Liver (tissue), 9 donors: ENCODE results near the gene UNC13D. TPM values are rescaled to one million over a fixed set of nuclear protein-coding genes. Genes with fewer than 3 reads are reported as not detected.

Experiments
- DNase-seq: peaks from one replicate; pipeline ENCODE4 v3.0.0-alpha.2; 2017; ENCODE audit warnings: low spot score
- H3K27ac ChIP-seq, 2 donors: one replicate each; pipeline ENCODE4 v1.7.0; 2013; ENCODE audit warnings: inconsistent platforms in 2 of 2, low read length in 2 of 2, control low read depth in 1 of 2, low read depth in 1 of 2, mild to moderate bottlenecking in 1 of 2
- H3K27me3 ChIP-seq, 4 donors: one replicate each; pipeline versions ENCODE4 v1.6.1 to v1.7.0; 2013; ENCODE audit warnings: low read length in 3 of 4, inconsistent platforms in 1 of 4, mild to moderate bottlenecking in 1 of 4, moderate library complexity in 1 of 4; ENCODE audit not compliant: control insufficient read depth in 4 of 4, insufficient read depth in 4 of 4
- H3K36me3 ChIP-seq, 4 donors: one replicate each; pipeline versions ENCODE4 v1.6.1 to v1.7.0; 2013; ENCODE audit warnings: low read length in 3 of 4, mild to moderate bottlenecking in 3 of 4, low read depth in 1 of 4, moderate library complexity in 1 of 4; ENCODE audit not compliant: control insufficient read depth in 4 of 4, insufficient read depth in 3 of 4
- H3K4me1 ChIP-seq, 4 donors: one replicate each; pipeline versions ENCODE4 v1.6.1 to v1.7.0; 2013; ENCODE audit warnings: low read length in 3 of 4, mild to moderate bottlenecking in 3 of 4, moderate library complexity in 1 of 4; ENCODE audit not compliant: control insufficient read depth in 4 of 4, insufficient read depth in 4 of 4
- H3K4me3 ChIP-seq, 3 donors: one replicate each; pipeline versions ENCODE4 v1.6.1 to v1.7.0; 2013; ENCODE audit warnings: low read length in 3 of 3, control low read depth in 1 of 3, low read depth in 1 of 3, mild to moderate bottlenecking in 1 of 3
- H3K9ac ChIP-seq, 2 donors: one replicate each; pipeline ENCODE4 v1.7.0; 2013; ENCODE audit warnings: low read length in 2 of 2, mild to moderate bottlenecking in 2 of 2, moderate library complexity in 2 of 2, control low read depth in 1 of 2, low read depth in 1 of 2
- H3K9me3 ChIP-seq, 4 donors: one replicate each; pipeline versions ENCODE4 v1.6.1 to v1.7.0; 2013; ENCODE audit warnings: low read length in 3 of 4; ENCODE audit not compliant: control insufficient read depth in 4 of 4
- ATF3 ChIP-seq: IDR thresholded peaks from 2 replicates; pipeline ENCODE4 v1.6.1; 2016; ENCODE audit warnings: antibody characterized with exemption
- CTCF ChIP-seq: fragments of 150-350 bp; IDR thresholded peaks from 2 replicates; pipeline ENCODE4 v1.5.1; 2017; ENCODE audit warnings: improper control_type of control experiment, low read depth, low read length; ENCODE audit not compliant: missing input control
- EGR1 ChIP-seq, 2 donors: IDR thresholded peaks; 2 replicates each; pipeline ENCODE4 v1.6.1; 2016 to 2018; ENCODE audit warnings: antibody characterized with exemption in 2 of 2, low read depth in 2 of 2
- FOXA1 ChIP-seq: IDR thresholded peaks from 2 replicates; pipeline ENCODE4 v1.6.1; 2016; ENCODE audit warnings: antibody characterized with exemption
- FOXA2 ChIP-seq: IDR thresholded peaks from 2 replicates; pipeline ENCODE4 v1.6.1; 2016; ENCODE audit warnings: antibody characterized with exemption
- GABPA ChIP-seq, 2 donors: IDR thresholded peaks in 1 of 2; conservative IDR thresholded peaks in 1 of 2; 2 replicates each; pipeline ENCODE4 v1.6.1; 2016; ENCODE audit warnings: antibody characterized with exemption in 2 of 2, mild to moderate bottlenecking in 1 of 2, moderate library complexity in 1 of 2
- HNF4A ChIP-seq, 2 donors: conservative IDR thresholded peaks; 2 replicates each; pipeline ENCODE4 v1.6.1; 2016; ENCODE audit warnings: antibody characterized with exemption in 2 of 2, mild to moderate bottlenecking in 2 of 2
- HNF4G ChIP-seq: IDR thresholded peaks from 2 replicates; pipeline ENCODE4 v1.6.1; 2016; ENCODE audit warnings: antibody characterized with exemption
- JUND ChIP-seq, 2 donors: IDR thresholded peaks; 2 replicates each; pipeline ENCODE4 v1.6.1; 2016; ENCODE audit warnings: antibody characterized with exemption in 2 of 2
- MAX ChIP-seq: IDR thresholded peaks from 2 replicates; pipeline ENCODE4 v1.6.1; 2016; ENCODE audit warnings: antibody characterized with exemption
- NR2F2 ChIP-seq: IDR thresholded peaks from 2 replicates; pipeline ENCODE4 v1.6.1; 2016; ENCODE audit warnings: antibody characterized with exemption
- RAD21 ChIP-seq, 2 donors: IDR thresholded peaks; 2 replicates each; pipeline ENCODE4 v1.6.1; 2016; ENCODE audit warnings: antibody characterized with exemption in 2 of 2, mild to moderate bottlenecking in 2 of 2
- REST ChIP-seq: IDR thresholded peaks from 2 replicates; pipeline ENCODE4 v1.6.1; 2016; ENCODE audit warnings: antibody characterized with exemption, mild to moderate bottlenecking
- RXRA ChIP-seq, 2 donors: IDR thresholded peaks; 2 replicates each; pipeline ENCODE4 v1.6.1; 2017 to 2018; ENCODE audit warnings: antibody characterized with exemption in 2 of 2, mild to moderate bottlenecking in 1 of 2
- SP1 ChIP-seq: IDR thresholded peaks from 2 replicates; pipeline ENCODE4 v1.6.1; 2018; ENCODE audit warnings: antibody characterized with exemption, mild to moderate bottlenecking
- TAF1 ChIP-seq: conservative IDR thresholded peaks from 2 replicates; pipeline ENCODE4 v1.6.1; 2016; ENCODE audit warnings: antibody characterized with exemption, mild to moderate bottlenecking
- YY1 ChIP-seq: IDR thresholded peaks from 2 replicates; pipeline ENCODE4 v1.6.1; 2016; ENCODE audit warnings: antibody characterized with exemption, mild to moderate bottlenecking
- ZBTB33 ChIP-seq: IDR thresholded peaks from 2 replicates; pipeline ENCODE4 v1.6.1; 2016; ENCODE audit warnings: antibody characterized with exemption
- WGBS: extraction: QIAGEN DNeasy Blood & Tissue Kit; methylation state at CpG from one replicate; pipeline ENCODE4 v1.1.7; 2013; 5-methylcytosine and 5-hydroxymethylcytosine counted together
- polyA plus RNA-seq, 2 donors: library from polyadenylated mRNA; stranded (reverse) in 1 of 2; unstranded in 1 of 2; fragments of 200-250 nt in 1 of 2; fragments of >200 nt in 1 of 2; fragmentation: Nextera tagmentation in 1 of 2; extraction: Ambion mirVana in 1 of 2; gene quantifications; one replicate each; pipeline versions ENCODE4 v1.2.1 to v1.2.3, GENCODE V29; 2013 to 2015
- total RNA-seq, 2 donors: library from RNA; depleted of rRNA; stranded (reverse); fragments of >200 nt; gene quantifications; one replicate each; pipeline ENCODE4 v1.2.3, GENCODE V29; 2014
- donor health status: healthy.
- donor health status: healthy.
- donor health status: healthy.
- donor health status: healthy.
- donor health status: healthy.

The UNC13D gene
- total and polyA plus RNA-seq, 4 donors = 2.1 to 22.9 (median 7.6) TPM

GRCh38 chr17:75808905-75809621 is 35.1 kb downstream of the UNC13D start:
- Histone ChIP-seq H3K9ac (no peak overlapping the region), H3K27me3 (no peaks in the 10 kb centered on the region), H3K27ac (peak overlapping the region; percentile 43 to 46), H3K36me3 (peaks cover 10 to 27% (median 12%) of the 10 kb centered on the region in 4 donors), H3K9me3 (no peaks in the 10 kb centered on the region), H3K4me3 (no peak overlapping the region), H3K4me1 (peaks cover 0 to 27% (median 17%) of the 10 kb centered on the region in 4 donors)
- TF ChIP-seq JUND (IDR thresholded peaks at IDR 0.05) (no peak), FOXA2 (peak; percentile 52), HNF4A (conservative IDR thresholded peaks at IDR 0.05) (peak in 1 of 2 donors; percentile 51)
- DNase-seq = peak; percentile 27
- 70% methylated on average over 18 of the region's 18 CpGs for WGBS

GRCh38 chr17:75808549-75808904 is 35.7 kb downstream of the UNC13D start:
- H3K27ac ChIP-seq = peak overlapping the region; percentile 17 to 46
- TF ChIP-seq FOXA2 (no peak), JUND (IDR thresholded peaks at IDR 0.05) (no peak), RAD21 (IDR thresholded peaks at IDR 0.05) (no peak), HNF4A (conservative IDR thresholded peaks at IDR 0.05) (no peak), TAF1 (no peak), FOXA1 (no peak), ATF3 (no peak), SP1 (no peak), EGR1 (IDR thresholded peaks at IDR 0.05; ENCODE audit: low read depth in 2 of 2) (no peak), NR2F2 (no peak), YY1 (no peak), REST (no peak), CTCF (no peak), RXRA (IDR thresholded peaks at IDR 0.05) (no peak), MAX (no peak), HNF4G (no peak), ZBTB33 (no peak), GABPA (IDR thresholded peaks at IDR 0.05 in 1 of 2, conservative IDR thresholded peaks at IDR 0.05 in 1 of 2) (no peak)
- H3K9ac ChIP-seq = no peak overlapping the region
- 85% methylated on average over 4 of the region's 4 CpGs for WGBS
- H3K4me1 ChIP-seq = peaks cover 0 to 27% (median 17%) of the 10 kb centered on the region in 4 donors
- no peaks in the 10 kb centered on the region for H3K27me3 ChIP-seq
- H3K4me3 ChIP-seq = no peak overlapping the region
- H3K36me3 ChIP-seq = peaks cover 6 to 22% (median 10%) of the 10 kb centered on the region in 4 donors
- no peaks in the 10 kb centered on the region for H3K9me3 ChIP-seq
- DNase-seq = no peak
